Testis (tissue), 3 donors: ENCODE results near the gene KCNAB2. TPM values are rescaled to one million over a fixed set of nuclear protein-coding genes. Genes with fewer than 3 reads are reported as not detected.

Source experiments
- DNase-seq: peaks from one replicate; pipeline ENCODE4 v3.0.0-alpha.2; 2019
- H3K27ac ChIP-seq, 2 donors: fragments of 200-600 bp; sonication (generic); one replicate each; pipeline ENCODE4 v1.5.1; 2019
- H3K27me3 ChIP-seq: fragments of 200-600 bp; sonication (generic); one replicate; pipeline ENCODE4 v1.5.1; 2019
- H3K36me3 ChIP-seq: fragments of 200-600 bp; sonication (generic); one replicate; pipeline ENCODE4 v1.5.1; 2017; ENCODE audit warnings: low read depth; ENCODE audit errors: missing control alignments
- H3K4me1 ChIP-seq: fragments of 200-600 bp; sonication (generic); one replicate; pipeline ENCODE4 v1.5.1; 2019
- H3K4me3 ChIP-seq, 2 donors: fragments of 200-600 bp; sonication (generic); one replicate each; pipeline ENCODE4 v1.5.1; 2017 to 2019
- H3K9me3 ChIP-seq: fragments of 200-600 bp; sonication (generic); one replicate; pipeline ENCODE4 v1.5.1; 2017
- POLR2A ChIP-seq: fragments of 450-650 bp; IDR thresholded peaks from one replicate; pipeline ENCODE4 v1.6.1; 2017; ENCODE audit warnings: antibody characterized with exemption, mild to moderate bottlenecking, moderate library complexity
- WGBS, 2 donors: methylation state at CpG; one replicate each; pipeline ENCODE4 v1.1.5; 2018; 5-methylcytosine and 5-hydroxymethylcytosine counted together
- intact Hi-C: fragments of 100-400 bp; cut with DNase I; formaldehyde crosslinking; loops from one replicate; pipeline ENCODE4 v1.15.1; 2023; ENCODE audit warnings: low total_unique reads
- polyA plus RNA-seq: library from polyadenylated mRNA; stranded (reverse); fragments of 350-450 nt; fragmentation: Illumina TruSeq; extraction: RNeasy Lipid Tissue Mini Kit (QIAGEN cat#74804); gene quantifications from one replicate; pipeline ENCODE4 v1.2.3, GENCODE V29; 2014; ENCODE audit warnings: low read depth, low replicate concordance; ENCODE audit not compliant: insufficient read depth
- total RNA-seq, 2 donors: library from RNA; depleted of rRNA; stranded (reverse); fragments of >200 nt; gene quantifications; one replicate each; pipeline ENCODE4 v1.2.3, GENCODE V29; 2016
- TF ChIP-seq, protein P1 (sequence below), 3 experiments: fragments of 450-650 bp in 2 of 3; fragments of 200-600 bp in 1 of 3; sonication (generic) in 1 of 3; IDR thresholded peaks; one replicate each; pipeline ENCODE4 v1.5.1; 2016 to 2019; ENCODE audit warnings: antibody characterized with exemption in 3 of 3, mild to moderate bottlenecking in 2 of 3, moderate library complexity in 1 of 3

KCNAB2 gene
- total and polyA plus RNA-seq, 3 donors from 2014 or later = 9.0 to 9.8 (median 9.3) TPM

GRCh38 chr1:6140413-6140812 lies 94.7 kb downstream of the KCNAB2 start:
- Histone ChIP-seq H3K27ac (no peak overlapping the region), H3K36me3 (no peaks in the 10 kb centered on the region), H3K4me3 (no peak overlapping the region), H3K9me3 (no peaks in the 10 kb centered on the region), H3K4me1 (no peaks in the 10 kb centered on the region), H3K27me3 (no peaks in the 10 kb centered on the region)
- WGBS, 2 donors = 91 to 96% methylated on average over 2 of the region's 2 CpGs
- no peak for DNase-seq
- intact Hi-C loops = no loop called here
- no peak for TF ChIP-seq POLR2A
- TF ChIP-seq, protein P1, sequence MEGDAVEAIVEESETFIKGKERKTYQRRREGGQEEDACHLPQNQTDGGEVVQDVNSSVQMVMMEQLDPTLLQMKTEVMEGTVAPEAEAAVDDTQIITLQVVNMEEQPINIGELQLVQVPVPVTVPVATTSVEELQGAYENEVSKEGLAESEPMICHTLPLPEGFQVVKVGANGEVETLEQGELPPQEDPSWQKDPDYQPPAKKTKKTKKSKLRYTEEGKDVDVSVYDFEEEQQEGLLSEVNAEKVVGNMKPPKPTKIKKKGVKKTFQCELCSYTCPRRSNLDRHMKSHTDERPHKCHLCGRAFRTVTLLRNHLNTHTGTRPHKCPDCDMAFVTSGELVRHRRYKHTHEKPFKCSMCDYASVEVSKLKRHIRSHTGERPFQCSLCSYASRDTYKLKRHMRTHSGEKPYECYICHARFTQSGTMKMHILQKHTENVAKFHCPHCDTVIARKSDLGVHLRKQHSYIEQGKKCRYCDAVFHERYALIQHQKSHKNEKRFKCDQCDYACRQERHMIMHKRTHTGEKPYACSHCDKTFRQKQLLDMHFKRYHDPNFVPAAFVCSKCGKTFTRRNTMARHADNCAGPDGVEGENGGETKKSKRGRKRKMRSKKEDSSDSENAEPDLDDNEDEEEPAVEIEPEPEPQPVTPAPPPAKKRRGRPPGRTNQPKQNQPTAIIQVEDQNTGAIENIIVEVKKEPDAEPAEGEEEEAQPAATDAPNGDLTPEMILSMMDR (IDR thresholded peaks at IDR 0.05) = no peak

- TF ChIP-seq, protein P1 (IDR thresholded peaks at IDR 0.05) = no peak
- no peak for TF ChIP-seq POLR2A
- H3K36me3 ChIP-seq = no peaks in the 10 kb centered on the region
- no peaks in the 10 kb centered on the region for H3K27me3 ChIP-seq
- no peak overlapping the region for H3K27ac ChIP-seq
- DNase-seq = no peak
- no peak overlapping the region for H3K4me3 ChIP-seq
- intact Hi-C loops = no loop called here
- no peaks in the 10 kb centered on the region for H3K4me1 ChIP-seq
- 64 to 75% methylated on average over 7 of the region's 7 CpGs for WGBS, 2 donors
- H3K9me3 ChIP-seq = no peaks in the 10 kb centered on the region
These were observed 95.9 kb downstream of the KCNAB2 start for GRCh38 chr1:6141592-6141991.

GRCh38 chr1:6142036-6142621 lies 96.4 kb downstream of the KCNAB2 start:
- no peak for DNase-seq
- Histone ChIP-seq H3K27ac (no peak overlapping the region), H3K9me3 (no peaks in the 10 kb centered on the region), H3K4me1 (no peaks in the 10 kb centered on the region), H3K36me3 (no peaks in the 10 kb centered on the region), H3K27me3 (no peaks in the 10 kb centered on the region), H3K4me3 (no peak overlapping the region)
- WGBS, 2 donors = 95 to 97% methylated on average over 22 to 33 of the region's 33 CpGs
- TF ChIP-seq, protein P1 (IDR thresholded peaks at IDR 0.05) = no peak
- TF ChIP-seq POLR2A = no peak
- intact Hi-C loops = no loop called here

GRCh38 chr1:6142734-6143133 lies 97.0 kb downstream of the KCNAB2 start:
- no peaks in the 10 kb centered on the region for H3K36me3 ChIP-seq
- no peak overlapping the region for H3K27ac ChIP-seq
- TF ChIP-seq, protein P1 (IDR thresholded peaks at IDR 0.05) = no peak
- TF ChIP-seq POLR2A = no peak
- intact Hi-C loops = no loop called here
- H3K4me3 ChIP-seq = no peak overlapping the region
- DNase-seq = no peak
- H3K4me1 ChIP-seq = no peaks in the 10 kb centered on the region
- 86 to 91% methylated on average over 4 of the region's 4 CpGs for whole genome bisulfite sequencing, 2 donors
- no peaks in the 10 kb centered on the region for H3K9me3 ChIP-seq
- H3K27me3 ChIP-seq = no peaks in the 10 kb centered on the region

DNA sequence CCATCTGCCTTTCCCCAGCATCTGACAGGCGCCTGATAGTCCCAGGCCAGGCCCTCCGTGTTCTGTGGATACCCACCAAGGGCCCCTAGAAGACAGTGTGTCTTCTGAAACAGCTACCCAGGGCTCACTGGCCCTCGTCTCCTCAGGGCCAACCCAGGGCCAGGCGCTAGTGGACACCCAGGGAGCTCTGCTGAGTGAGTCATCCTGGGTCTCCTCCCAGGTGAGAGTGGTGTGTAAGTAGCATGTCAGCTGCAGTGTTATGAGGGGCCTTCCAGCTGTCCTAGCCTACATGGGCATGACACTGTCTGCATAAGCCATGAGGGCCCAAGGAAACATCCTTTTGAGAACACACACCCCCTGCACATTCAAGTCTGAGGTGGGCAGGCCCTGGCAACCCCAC lies 97.7 kb downstream of the KCNAB2 start:
- H3K4me3 ChIP-seq = no peak overlapping the region
- intact Hi-C loops = no loop called here
- TF ChIP-seq, protein P1 (IDR thresholded peaks at IDR 0.05) = no peak
- no peaks in the 10 kb centered on the region for H3K4me1 ChIP-seq
- no peak overlapping the region for H3K27ac ChIP-seq
- WGBS, 2 donors = 93 to 94% methylated on average over 2 to 4 of the region's 4 CpGs
- no peaks in the 10 kb centered on the region for H3K36me3 ChIP-seq
- H3K9me3 ChIP-seq = no peaks in the 10 kb centered on the region
- H3K27me3 ChIP-seq = no peaks in the 10 kb centered on the region
- DNase-seq = no peak
